Body of pancreas (tissue), 4 donors: ENCODE measurements around the gene TGM6.

Source experiments
- CTCF ChIP-seq, 7 experiments: fragments of 450-650 bp in 4 of 7; fragments of 200-600 bp in 3 of 7; sonication (generic) in 3 of 7; IDR thresholded peaks; one replicate each; pipeline ENCODE4 v1.5.1; 2016 to 2019; ENCODE audit warnings: antibody characterized with exemption in 7 of 7
- POLR2A ChIP-seq, 3 donors: fragments of 450-650 bp; IDR thresholded peaks; one replicate each; pipeline ENCODE4 v1.6.1; 2016; ENCODE audit warnings: antibody characterized with exemption in 3 of 3, mild to moderate bottlenecking in 2 of 3

GRCh38 chr20:2397595-2398145, 17.0 kb downstream of the TGM6 start:
- no peak for TF ChIP-seq CTCF (IDR thresholded peaks at IDR 0.05)
- no peak for TF ChIP-seq POLR2A (IDR thresholded peaks at IDR 0.05)
